ENCODE results near the gene CEP68. TPM values are rescaled to one million over a fixed set of nuclear protein-coding genes. Genes with fewer than 3 reads are reported as not detected.
"Not testable (repeated sequence)": the region's sequence is repeated elsewhere in the genome, so short reads cannot be mapped to it uniquely, and the experiment has no call there.

CEP68 gene
- total RNA-seq, 2 donors from 2014 or later: 4.1 to 4.2 TPM

GRCh38 chr2:65093211-65093610 is 37.0 kb downstream of the CEP68 start:
- H3K27ac Mint-ChIP-seq: peak overlapping the region in 1 of 2 donors; percentile 61
- DNase-seq (ENCODE audit: low spot score in 2 of 2): no peak
- peaks cover 0 to 22% of the 10 kb centered on the region in 2 donors for H3K36me3 Mint-ChIP-seq
- ATAC-seq: no peak
- H3K9me3 Mint-ChIP-seq: no peaks in the 10 kb centered on the region

- no peak for DNase-seq (ENCODE audit: low spot score in 2 of 2)
- no peak overlapping the region for H3K27ac Mint-ChIP-seq
- no peaks in the 10 kb centered on the region for H3K9me3 Mint-ChIP-seq
Measured at GRCh38 chr2:65096948-65097347, 40.7 kb downstream of the CEP68 start.

GRCh38 chr2:65097844-65098243 is 41.6 kb downstream of the CEP68 start:
- no peak for DNase-seq (ENCODE audit: low spot score in 2 of 2)
- no peaks in the 10 kb centered on the region for H3K9me3 Mint-ChIP-seq
- ATAC-seq: no peak
- H3K27ac Mint-ChIP-seq: no peak overlapping the region
- H3K36me3 Mint-ChIP-seq: peaks cover 0 to 19% of the 10 kb centered on the region in 2 donors

More at GRCh38 chr2:65096948-65097347, 40.7 kb downstream of the CEP68 start:
- no peak for ATAC-seq
- peaks cover 0 to 22% of the 10 kb centered on the region in 2 donors for H3K36me3 Mint-ChIP-seq

GRCh38 chr2:65098741-65099140 is 42.5 kb downstream of the CEP68 start:
- H3K27ac Mint-ChIP-seq: peak overlapping the region in 1 of 2 donors; percentile 82

GRCh38 chr2:65101071-65101470 is 44.9 kb downstream of the CEP68 start:
- Mint-ChIP-seq H3K9me3 (no peaks in the 10 kb centered on the region), H3K36me3 (peaks cover 0 to 12% of the 10 kb centered on the region in 2 donors), H3K27ac (no peak overlapping the region)
- no peak for ATAC-seq
- DNase-seq (ENCODE audit: low spot score in 2 of 2): no peak

More at GRCh38 chr2:65098741-65099140, 42.5 kb downstream of the CEP68 start:
- no peak for DNase-seq (ENCODE audit: low spot score in 2 of 2)
- H3K36me3 Mint-ChIP-seq: peaks cover 0 to 14% of the 10 kb centered on the region in 2 donors
- no peaks in the 10 kb centered on the region for H3K9me3 Mint-ChIP-seq
- no peak for ATAC-seq

- no peak overlapping the region for H3K27ac Mint-ChIP-seq
- no peaks in the 10 kb centered on the region for H3K9me3 Mint-ChIP-seq
- DNase-seq (ENCODE audit: low spot score in 2 of 2) (no peak), ATAC-seq (no peak)
- no peaks in the 10 kb centered on the region for H3K36me3 Mint-ChIP-seq
Measured at GRCh38 chr2:65103013-65103715, 46.9 kb downstream of the CEP68 start.

GRCh38 chr2:65107530-65107929 is 51.3 kb downstream of the CEP68 start:
- ATAC-seq (no peak), DNase-seq (ENCODE audit: low spot score in 2 of 2) (no peak)
- Mint-ChIP-seq H3K36me3 (peaks cover 0 to 19% of the 10 kb centered on the region in 2 donors), H3K27ac (peak overlapping the region in 1 of 2 donors; percentile 44), H3K9me3 (no peaks in the 10 kb centered on the region)

GRCh38 chr2:65108780-65109179 is 52.6 kb downstream of the CEP68 start:
- peaks cover 0 to 19% of the 10 kb centered on the region in 2 donors for H3K36me3 Mint-ChIP-seq
- ATAC-seq (no peak), DNase-seq (ENCODE audit: low spot score in 2 of 2) (no peak)
- H3K9me3 Mint-ChIP-seq: no peaks in the 10 kb centered on the region
- H3K27ac Mint-ChIP-seq: no peak overlapping the region

GRCh38 chr2:65112633-65113032 is 56.4 kb downstream of the CEP68 start:
- ATAC-seq (no peak), DNase-seq (ENCODE audit: low spot score in 2 of 2) (no peak)
- Mint-ChIP-seq H3K9me3 (no peaks in the 10 kb centered on the region), H3K27ac (no peak overlapping the region), H3K36me3 (peaks cover 0 to 24% of the 10 kb centered on the region in 2 donors)

- Mint-ChIP-seq H3K27ac (no peak overlapping the region), H3K36me3 (peaks cover 0 to 24% of the 10 kb centered on the region in 2 donors), H3K9me3 (no peaks in the 10 kb centered on the region)
- ATAC-seq (no peak), DNase-seq (ENCODE audit: low spot score in 2 of 2) (no peak)
Measured at GRCh38 chr2:65113229-65113628, 57.0 kb downstream of the CEP68 start.

GRCh38 chr2:65113816-65114215 is 57.6 kb downstream of the CEP68 start:
- ATAC-seq: no peak
- no peak for DNase-seq (ENCODE audit: low spot score in 2 of 2)
- no peak overlapping the region for H3K27ac Mint-ChIP-seq
- no peaks in the 10 kb centered on the region for H3K9me3 Mint-ChIP-seq
- H3K36me3 Mint-ChIP-seq: peaks cover 0 to 24% of the 10 kb centered on the region in 2 donors

GRCh38 chr2:65114921-65115320 is 58.7 kb downstream of the CEP68 start:
- ATAC-seq (no peak), DNase-seq (ENCODE audit: low spot score in 2 of 2) (no peak)
- no peak overlapping the region for H3K27ac Mint-ChIP-seq
- no peaks in the 10 kb centered on the region for H3K9me3 Mint-ChIP-seq
- peaks cover 0 to 21% of the 10 kb centered on the region in 2 donors for H3K36me3 Mint-ChIP-seq

GRCh38 chr2:65116645-65117044 is 60.4 kb downstream of the CEP68 start:
- peaks cover 0 to 5% of the 10 kb centered on the region in 2 donors for H3K36me3 Mint-ChIP-seq
- H3K27ac Mint-ChIP-seq: no peak overlapping the region
- H3K9me3 Mint-ChIP-seq: no peaks in the 10 kb centered on the region
- ATAC-seq (no peak), DNase-seq (ENCODE audit: low spot score in 2 of 2) (no peak)

- DNase-seq (ENCODE audit: low spot score in 2 of 2) (no peak), ATAC-seq (no peak)
- H3K36me3 Mint-ChIP-seq: no peaks in the 10 kb centered on the region
- no peaks in the 10 kb centered on the region for H3K9me3 Mint-ChIP-seq
- H3K27ac Mint-ChIP-seq: no peak overlapping the region
Measured at GRCh38 chr2:65120990-65121693, 64.9 kb downstream of the CEP68 start.

GRCh38 chr2:65122313-65122712 is 66.1 kb downstream of the CEP68 start:
- no peaks in the 10 kb centered on the region for H3K9me3 Mint-ChIP-seq
- ATAC-seq (peak in 1 of 2 donors; percentile 28), DNase-seq (ENCODE audit: low spot score in 2 of 2) (no peak)
- no peaks in the 10 kb centered on the region for H3K36me3 Mint-ChIP-seq
- H3K27ac Mint-ChIP-seq: no peak overlapping the region

GRCh38 chr2:65125457-65125856 is 69.2 kb downstream of the CEP68 start:
- Mint-ChIP-seq H3K36me3 (peaks cover 13 to 15% of the 10 kb centered on the region in 2 donors), H3K27ac (peak overlapping the region in 1 of 2 donors; percentile 9)
- not testable (repeated sequence) for ATAC-seq; H3K9me3 Mint-ChIP-seq; DNase-seq (ENCODE audit: low spot score in 2 of 2)

GRCh38 chr2:65128297-65129190 is 72.3 kb downstream of the CEP68 start:
- Mint-ChIP-seq H3K27ac (peak overlapping the region; percentile 98 to 99), H3K9me3 (no peaks in the 10 kb centered on the region), H3K36me3 (peaks cover 13 to 19% of the 10 kb centered on the region in 2 donors)
- DNase-seq (ENCODE audit: low spot score in 2 of 2): no peak
- ATAC-seq: no peak

Measured in activated naive CD4-positive, alpha-beta T cell treated with anti-CD3 and anti-CD28 coated beads, Interleukin-2, amount 50 U/mL, for 72 hours (primary cell).